ENCODE data around the gene CMTM8.
"Not testable (repeated sequence)": the region's sequence is repeated elsewhere in the genome, so short reads cannot be mapped to it uniquely, and the experiment has no call there.

CMTM8 gene

GRCh38 chr3:32381922-32382321, 143.4 kb downstream of the CMTM8 start:
- Mint-ChIP-seq H3K36me3 (ENCODE audit: low read depth) (no peaks in the 10 kb centered on the region), H3K27me3 (ENCODE audit: low read depth, poor library complexity) (peaks cover 5% of the 10 kb centered on the region), H3K27ac (no peak overlapping the region), H3K4me1 (peaks cover 54% of the 10 kb centered on the region), H3K9me3 (no peaks in the 10 kb centered on the region), H3K4me3 (no peak overlapping the region)
- TF ChIP-seq CTCF (IDR thresholded peaks at IDR 0.05) = no peak
- no peak for DNase-seq

GRCh38 chr3:32383136-32383711, 144.7 kb downstream of the CMTM8 start:
- no peaks in the 10 kb centered on the region for H3K36me3 Mint-ChIP-seq (ENCODE audit: low read depth)
- H3K4me3 Mint-ChIP-seq = peak overlapping the region; percentile 33
- H3K27me3 Mint-ChIP-seq (ENCODE audit: low read depth, poor library complexity) = peaks cover 10% of the 10 kb centered on the region
- H3K27ac Mint-ChIP-seq = no peak overlapping the region
- H3K9me3 Mint-ChIP-seq = no peaks in the 10 kb centered on the region
- H3K4me1 Mint-ChIP-seq = peaks cover 54% of the 10 kb centered on the region
- TF ChIP-seq CTCF (IDR thresholded peaks at IDR 0.05) = no peak
- no peak for DNase-seq

GRCh38 chr3:32384938-32385337, 146.5 kb downstream of the CMTM8 start:
- peaks cover 48% of the 10 kb centered on the region for H3K4me1 Mint-ChIP-seq
- peak; percentile 51 for DNase-seq
- no peaks in the 10 kb centered on the region for H3K36me3 Mint-ChIP-seq (ENCODE audit: low read depth)
- H3K4me3 Mint-ChIP-seq = peak overlapping the region; percentile 58
- H3K9me3 Mint-ChIP-seq = no peaks in the 10 kb centered on the region
- no peak for TF ChIP-seq CTCF (IDR thresholded peaks at IDR 0.05)
- H3K27me3 Mint-ChIP-seq (ENCODE audit: low read depth, poor library complexity) = peaks cover 14% of the 10 kb centered on the region
- H3K27ac Mint-ChIP-seq = peak overlapping the region; percentile 93

- Mint-ChIP-seq H3K27me3 (ENCODE audit: low read depth, poor library complexity) (peaks cover 16% of the 10 kb centered on the region), H3K27ac (no peak overlapping the region), H3K36me3 (ENCODE audit: low read depth) (no peaks in the 10 kb centered on the region), H3K4me3 (no peak overlapping the region), H3K4me1 (peaks cover 41% of the 10 kb centered on the region), H3K9me3 (no peaks in the 10 kb centered on the region)
- no peak for DNase-seq
- no peak for TF ChIP-seq CTCF (IDR thresholded peaks at IDR 0.05)
Measured at GRCh38 chr3:32387512-32387911, 149.0 kb downstream of the CMTM8 start.

GRCh38 chr3:32389577-32389976, 151.1 kb downstream of the CMTM8 start:
- H3K9me3 Mint-ChIP-seq; H3K4me3 Mint-ChIP-seq; H3K36me3 Mint-ChIP-seq (ENCODE audit: low read depth); DNase-seq; H3K27ac Mint-ChIP-seq: not testable (repeated sequence)
- Mint-ChIP-seq H3K27me3 (ENCODE audit: low read depth, poor library complexity) (peaks cover 19% of the 10 kb centered on the region), H3K4me1 (peaks cover 46% of the 10 kb centered on the region)

GRCh38 chr3:32391643-32392535, 153.4 kb downstream of the CMTM8 start, which contains the start of gene CMTM7:
CMTM7 (plus strand) TSS chr3:32391853; CDS start chr3:32391907, 54 bp downstream.
- peak within 1 kb of the TSS; percentile 96 for H3K4me3 Mint-ChIP-seq
- TF ChIP-seq CTCF (IDR thresholded peaks at IDR 0.05) = no peak
- no peaks in the 10 kb centered on the region for H3K9me3 Mint-ChIP-seq
- H3K27me3 Mint-ChIP-seq (ENCODE audit: low read depth, poor library complexity) = peaks cover 21% of the 10 kb centered on the region
- peak; percentile 74 for DNase-seq
- H3K27ac Mint-ChIP-seq = peak within 1 kb of the TSS; percentile 96
- H3K4me1 Mint-ChIP-seq = peaks cover 33% of the 10 kb centered on the region
- H3K36me3 Mint-ChIP-seq (ENCODE audit: low read depth) = peaks cover 17% of the 10 kb centered on the region

All from nephron progenitor cell (in vitro differentiated cells).